G401.6 (cell line): ENCODE data around the gene TOM1.
A peak's percentile ranks its signal among the peaks of the same experiment; 100 is the strongest.

ENCODE experiments used
- FAIRE-seq: peaks from 2 replicates; lab custom pipeline; 2012; peaks lifted over from hg19 to GRCh38; lab: Jason Lieb, UNC

The TOM1 gene

DNA sequence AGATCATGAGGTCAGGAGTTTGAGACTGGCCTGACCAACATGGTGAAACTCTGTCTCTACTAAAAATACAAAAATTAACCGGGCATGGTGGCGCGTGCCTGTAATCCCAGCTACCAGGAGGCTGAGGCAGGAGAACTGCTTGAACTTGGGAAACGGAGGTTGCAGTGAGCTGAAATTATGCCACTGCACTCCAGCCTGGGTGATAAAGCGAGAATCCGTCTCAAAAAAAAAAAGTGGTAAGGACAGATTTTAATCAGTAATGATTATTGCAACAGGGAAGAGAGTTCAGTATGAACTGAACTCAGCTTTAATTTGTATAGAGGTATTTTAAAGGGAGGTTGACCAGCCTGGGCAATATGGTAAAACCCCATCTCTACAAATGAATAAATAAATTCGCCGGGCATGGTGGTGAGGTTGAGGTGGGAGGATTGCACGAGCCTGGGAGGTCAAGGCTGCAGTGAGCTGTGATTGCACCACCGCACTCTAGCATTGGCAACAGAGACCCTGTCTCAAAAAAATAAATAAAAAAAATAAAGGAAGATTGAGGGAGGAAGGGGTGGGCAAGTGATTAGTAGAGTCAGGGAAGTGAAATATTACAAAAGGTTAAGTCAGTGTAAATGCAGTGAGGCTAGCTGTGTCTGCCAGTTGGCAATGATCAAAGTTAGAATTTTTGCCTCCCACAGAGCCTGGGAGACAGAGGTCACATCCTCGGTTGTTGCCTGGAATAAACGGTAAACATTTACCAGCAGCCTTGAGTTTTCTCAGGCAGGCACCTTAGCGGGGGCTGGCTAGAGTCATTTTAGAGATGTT is 97.6 kb downstream of the TOM1 start:
- FAIRE-seq = peak; percentile 23
